Esophagus muscularis mucosa (tissue), 4 donors: ENCODE results near the gene SLAMF9. TPM values are rescaled to one million over a fixed set of nuclear protein-coding genes. Genes with fewer than 3 reads are reported as not detected.

Experiments
- DNase-seq: peaks from one replicate; pipeline ENCODE4 v3.0.0-alpha.2; 2017; ENCODE audit errors: extremely low spot score
- H3K27ac ChIP-seq, 4 donors: fragments of 200-600 bp; sonication (generic); replicated peaks in 1 of 4; 1 replicate in 3 of 4; 2 replicates in 1 of 4; pipeline ENCODE4 v1.5.1; 2016 to 2019; ENCODE audit warnings: mild to moderate bottlenecking in 1 of 4
- H3K27me3 ChIP-seq, 4 donors: fragments of 200-600 bp; sonication (generic); one replicate each; pipeline versions ENCODE4 v1.5.1 to v1.6.0; 2016 to 2019
- H3K36me3 ChIP-seq, 4 donors: fragments of 200-600 bp; sonication (generic); one replicate each; pipeline ENCODE4 v1.5.1; 2016 to 2019
- H3K4me1 ChIP-seq, 4 donors: fragments of 200-600 bp; sonication (generic); one replicate each; pipeline ENCODE4 v1.5.1; 2016 to 2019
- H3K4me3 ChIP-seq, 4 donors: fragments of 200-600 bp; sonication (generic); 1 replicate in 2 of 4; 2 replicates in 2 of 4; pipeline ENCODE4 v1.5.1; 2016 to 2019; ENCODE audit warnings: mild to moderate bottlenecking in 4 of 4, moderate library complexity in 1 of 4
- H3K9me3 ChIP-seq, 4 donors: fragments of 200-600 bp; sonication (generic); 1 replicate in 3 of 4; 2 replicates in 1 of 4; pipeline ENCODE4 v1.5.1; 2016 to 2019
- CTCF ChIP-seq, 3 experiments: fragments of 200-600 bp in 2 of 3; fragments of 450-650 bp in 1 of 3; sonication (generic) in 2 of 3; IDR thresholded peaks; one replicate each; pipeline ENCODE4 v1.5.1; 2017 to 2019; ENCODE audit warnings: antibody characterized with exemption in 3 of 3, mild to moderate bottlenecking in 2 of 3, moderate library complexity in 1 of 3
- EP300 ChIP-seq: sonication (generic); formaldehyde crosslinking; IDR thresholded peaks from one replicate; pipeline ENCODE4 v1.6.1; 2017; ENCODE audit warnings: antibody characterized with exemption
- POLR2A ChIP-seq: fragments of 450-650 bp; IDR thresholded peaks from one replicate; pipeline ENCODE4 v1.6.1; 2017; ENCODE audit warnings: antibody characterized with exemption, moderate library complexity, mild to moderate bottlenecking, low read depth
- POLR2AphosphoS5 ChIP-seq, 2 donors: sonication (generic); formaldehyde crosslinking; IDR thresholded peaks; one replicate each; pipeline ENCODE4 v1.6.1; 2017; ENCODE audit warnings: antibody characterized with exemption in 2 of 2
- WGBS: methylation state at CpG from one replicate; pipeline ENCODE4 v1.1.5; 2018; 5-methylcytosine and 5-hydroxymethylcytosine counted together
- intact Hi-C: fragments of 100-400 bp; cut with DNase I; formaldehyde crosslinking; loops from one replicate; pipeline ENCODE4 v1.15.1; 2023
- total RNA-seq, 4 donors: library from RNA; depleted of rRNA; stranded (reverse); fragments of >200 nt; gene quantifications; one replicate each; pipeline versions ENCODE4 v1.1.0 to v1.2.1, GENCODE V29; 2016

Gene SLAMF9
- total RNA-seq, 4 donors from 2014 or later: not detected

- H3K27ac ChIP-seq: no peak overlapping the region
- TF ChIP-seq EP300: no peak
- no peak for TF ChIP-seq POLR2AphosphoS5 (IDR thresholded peaks at IDR 0.05)
- TF ChIP-seq CTCF (IDR thresholded peaks at IDR 0.05): no peak
- TF ChIP-seq POLR2A: no peak
- H3K27me3 ChIP-seq: peaks cover 0 to 20% (median 0%) of the 10 kb centered on the region in 4 donors
- H3K4me1 ChIP-seq: peaks cover 0 to 8% (median 0%) of the 10 kb centered on the region in 4 donors
- 96% methylated on average over 3 of the region's 5 CpGs for WGBS
- intact Hi-C loops: no loop called here
- H3K9me3 ChIP-seq: no peaks in the 10 kb centered on the region
- no peaks in the 10 kb centered on the region for H3K36me3 ChIP-seq
- no peak for DNase-seq
- no peak overlapping the region for H3K4me3 ChIP-seq
Measured at GRCh38 chr1:159952932-159953331, 1.1 kb downstream of the SLAMF9 start.

DNA sequence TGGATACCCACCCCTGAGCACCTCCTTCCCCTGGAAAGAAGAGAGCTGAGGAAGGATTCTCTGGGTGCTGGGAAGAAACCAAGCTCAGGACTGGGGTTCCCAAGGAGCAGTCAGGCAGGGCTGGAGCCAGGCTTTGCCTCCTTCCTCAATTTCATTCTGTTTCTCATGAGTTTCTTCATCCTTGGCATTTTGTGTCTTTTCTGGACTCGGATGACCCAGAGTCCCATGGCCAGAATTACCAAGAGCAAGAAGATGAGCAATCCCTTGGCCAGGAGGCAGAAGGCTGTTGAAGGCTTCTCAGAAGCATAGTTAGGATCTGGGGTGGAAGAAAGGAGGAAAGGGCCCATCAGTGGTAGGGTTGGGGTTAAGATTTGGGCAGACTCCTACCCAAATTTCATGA is 2.5 kb downstream of the SLAMF9 start:
- Histone ChIP-seq H3K27ac (no peak overlapping the region), H3K4me3 (no peak overlapping the region), H3K4me1 (peaks cover 0 to 8% (median 0%) of the 10 kb centered on the region in 4 donors), H3K36me3 (no peaks in the 10 kb centered on the region), H3K27me3 (peaks cover 0 to 20% (median 0%) of the 10 kb centered on the region in 4 donors), H3K9me3 (no peaks in the 10 kb centered on the region)
- TF ChIP-seq POLR2AphosphoS5 (IDR thresholded peaks at IDR 0.05) (no peak), CTCF (IDR thresholded peaks at IDR 0.05) (no peak), POLR2A (no peak), EP300 (no peak)
- intact Hi-C loops: no loop called here
- DNase-seq: no peak
- 75% methylated on average over 1 of the region's 1 CpG for WGBS

DNA sequence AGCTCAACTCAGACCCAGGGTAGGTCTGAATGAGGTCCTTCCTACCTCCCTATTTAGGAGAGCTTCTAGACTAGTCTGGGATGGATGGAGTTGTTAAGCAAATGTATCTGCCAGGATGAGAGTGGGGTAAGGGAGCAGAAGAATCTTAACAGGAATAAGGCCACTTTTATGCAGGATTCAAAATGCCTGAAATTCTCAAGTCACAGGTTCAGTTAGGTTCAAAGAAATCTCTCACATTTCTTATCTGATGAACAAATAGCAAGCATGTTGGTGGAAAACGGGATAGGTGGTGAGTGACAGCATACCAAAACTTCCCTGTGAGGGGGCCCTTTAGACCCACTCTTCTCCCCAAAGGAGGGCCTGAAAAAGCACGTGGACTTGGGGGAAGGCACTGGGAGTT is 3.0 kb downstream of the SLAMF9 start:
- peaks cover 0 to 20% (median 0%) of the 10 kb centered on the region in 4 donors for H3K27me3 ChIP-seq
- WGBS: 76% methylated on average over 2 of the region's 2 CpGs

GRCh38 chr1:159949981-159950381 is 4.1 kb downstream of the SLAMF9 start:
- no peaks in the 10 kb centered on the region for H3K9me3 ChIP-seq
- no peaks in the 10 kb centered on the region for H3K36me3 ChIP-seq
- TF ChIP-seq POLR2AphosphoS5 (IDR thresholded peaks at IDR 0.05): no peak
- TF ChIP-seq EP300: no peak
- TF ChIP-seq CTCF (IDR thresholded peaks at IDR 0.05): no peak
- no peak for TF ChIP-seq POLR2A
- no peak overlapping the region for H3K4me3 ChIP-seq
- H3K27me3 ChIP-seq: peaks cover 0 to 22% (median 0%) of the 10 kb centered on the region in 4 donors
- H3K27ac ChIP-seq: no peak overlapping the region
- 83% methylated on average over 4 of the region's 4 CpGs for WGBS
- DNase-seq: no peak
- intact Hi-C loops: no loop called here
- H3K4me1 ChIP-seq: peaks cover 12 to 20% (median 12%) of the 10 kb centered on the region in 4 donors

More for the DNA sequence above, 3.0 kb downstream of the SLAMF9 start:
- no peak overlapping the region for H3K27ac ChIP-seq
- H3K4me1 ChIP-seq: peaks cover 2 to 9% (median 2%) of the 10 kb centered on the region in 4 donors
- no peak for DNase-seq
- H3K4me3 ChIP-seq: no peak overlapping the region
- H3K36me3 ChIP-seq: no peaks in the 10 kb centered on the region
- TF ChIP-seq POLR2AphosphoS5 (IDR thresholded peaks at IDR 0.05): no peak
- TF ChIP-seq CTCF (IDR thresholded peaks at IDR 0.05): no peak
- no peak for TF ChIP-seq EP300
- no peak for TF ChIP-seq POLR2A
- intact Hi-C loops: no loop called here
- H3K9me3 ChIP-seq: no peaks in the 10 kb centered on the region

DNA sequence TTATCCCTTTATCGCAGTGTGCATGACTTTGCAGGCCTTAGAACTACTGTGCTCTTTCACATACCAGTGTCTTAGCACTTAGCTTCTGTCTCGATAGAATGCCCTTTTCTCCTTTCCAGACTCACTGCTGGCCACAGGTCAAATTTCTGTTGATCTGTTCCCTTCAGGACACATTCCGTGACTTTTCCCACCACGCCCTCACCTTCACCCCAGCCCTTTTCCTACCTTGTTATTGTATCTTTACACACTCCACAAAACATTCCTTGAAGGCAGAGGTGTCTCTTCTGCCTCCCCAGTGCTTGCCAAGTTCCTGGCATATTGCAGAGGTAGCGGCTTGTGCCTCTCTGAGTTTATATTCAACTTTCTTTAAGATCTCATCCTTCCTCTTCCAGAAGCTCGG is 4.9 kb downstream of the SLAMF9 start:
- no peak overlapping the region for H3K4me3 ChIP-seq
- H3K27ac ChIP-seq: no peak overlapping the region
- no peaks in the 10 kb centered on the region for H3K9me3 ChIP-seq
- H3K27me3 ChIP-seq: peaks cover 0 to 30% (median 0%) of the 10 kb centered on the region in 4 donors
- TF ChIP-seq POLR2AphosphoS5 (IDR thresholded peaks at IDR 0.05): no peak
- no peak for TF ChIP-seq EP300
- no peak for TF ChIP-seq POLR2A
- no peak for TF ChIP-seq CTCF (IDR thresholded peaks at IDR 0.05)
- no peaks in the 10 kb centered on the region for H3K36me3 ChIP-seq
- intact Hi-C loops: no loop called here
- WGBS: 65% methylated on average over 6 of the region's 6 CpGs
- no peak for DNase-seq
- H3K4me1 ChIP-seq: peaks cover 15 to 22% (median 15%) of the 10 kb centered on the region in 4 donors
